K562 (cell line): ENCODE results near the gene NLRP6. TPM values are rescaled to one million over a fixed set of nuclear protein-coding genes. Genes with fewer than 3 reads are reported as not detected.

Source experiments
- ATAC-seq: fragments of 200-7000 bp; cut with Tn5 transposase; 3 replicates; pipeline ENCODE4 v1.9.1; 2020; ENCODE audit warnings: moderate library complexity
- BruUV-seq: library from RNA; stranded (reverse); fragments of 400-500 nt; replicated peaks from 2 replicates; lab custom pipeline; 2021; lab: Mats Ljungman, UMichigan
- CTCF ChIA-PET: fragments of 300-600 bp; formaldehyde crosslinking; extraction: SDS; loops from one replicate; lab custom pipeline; 2021; ENCODE audit warnings: low intra/inter-chr PET ratio; lab: Yijun Ruan, JAX
- POLR2A ChIA-PET: fragments of 300-600, 350-650 bp; sonication (Branson Sonifier 250); formaldehyde crosslinking; extraction: SDS; loops from one replicate; lab custom pipeline; 2021; ENCODE audit warnings: antibody characterized with exemption, inconsistent platforms; lab: Yijun Ruan, JAX
- DNase-seq, 4 experiments: peaks; one replicate each; pipeline versions ENCODE4 v3.0.0 to v3.0.0-alpha.2; 2011 to 2018; ENCODE audit warnings: low spot score in 3 of 4, mixed read lengths in 3 of 4; ENCODE audit errors: extremely low read depth in 1 of 4
- FAIRE-seq: peaks from 2 replicates; lab custom pipeline; 2011; peaks lifted over from hg19 to GRCh38; lab: Jason Lieb, UNC
- H2AFZ ChIP-seq: 2 replicates; pipeline ENCODE4 v1.6.0; 2011; ENCODE audit warnings: low read depth, low read length, control low read depth, inconsistent platforms
- H3K27ac ChIP-seq: fragments of 200-600 bp; 3 replicates; pipeline ENCODE4 v1.8.0; 2011; ENCODE audit warnings: low read depth, mild to moderate bottlenecking, control low read depth, inconsistent platforms, low read length, moderate library complexity, mixed read lengths; ENCODE audit errors: extremely low read depth
- H3K27me3 ChIP-seq, 2 experiments: fragments of 300-600 bp in 1 of 2; 2 replicates in 1 of 2; 3 replicates in 1 of 2; pipeline versions ENCODE4 v1.6.0 to v1.8.0; 2011; ENCODE audit warnings: inconsistent platforms in 2 of 2, low read length in 2 of 2, mild to moderate bottlenecking in 1 of 2, mixed read lengths in 1 of 2, moderate library complexity in 1 of 2; ENCODE audit not compliant: control insufficient read depth in 2 of 2, insufficient read depth in 2 of 2
- H3K36me3 ChIP-seq: fragments of 300-600 bp; 3 replicates; pipeline ENCODE4 v1.8.0; 2011; ENCODE audit warnings: mild to moderate bottlenecking, low read length, inconsistent platforms; ENCODE audit not compliant: control insufficient read depth, insufficient read depth
- H3K4me1 ChIP-seq, 2 experiments: fragments of 200-600 bp in 1 of 2; replicated peaks in 1 of 2; 2 replicates in 1 of 2; 3 replicates in 1 of 2; pipeline versions ENCODE4 v1.5.1 to v1.8.0; 2011; ENCODE audit warnings: inconsistent platforms in 2 of 2, low read length in 2 of 2, mild to moderate bottlenecking in 1 of 2, mixed read lengths in 1 of 2, moderate library complexity in 1 of 2; ENCODE audit not compliant: control insufficient read depth in 2 of 2, insufficient read depth in 2 of 2
- H3K4me2 ChIP-seq: 2 replicates; pipeline ENCODE4 v1.6.1; 2011; ENCODE audit warnings: low read length, control low read depth, inconsistent platforms, mixed read lengths; ENCODE audit not compliant: insufficient read depth
- H3K4me3 ChIP-seq: fragments of 200-600 bp; sonication (generic), shearing (Covaris generic); 2 replicates; pipeline ENCODE4 v1.5.1; 2016; ENCODE audit warnings: control low read depth, inconsistent platforms
- H3K79me2 ChIP-seq: fragments of 200-600 bp; 3 replicates; pipeline ENCODE4 v1.8.0; 2011; ENCODE audit warnings: low read length, inconsistent platforms; ENCODE audit not compliant: control insufficient read depth, insufficient read depth
- H3K9ac ChIP-seq, 2 experiments: 2 replicates each; pipeline versions ENCODE4 v1.6.0 to v1.6.1; 2011; ENCODE audit warnings: low read depth in 2 of 2, low read length in 2 of 2, control low read depth in 1 of 2, inconsistent platforms in 1 of 2, mild to moderate bottlenecking in 1 of 2, mixed read lengths in 1 of 2; ENCODE audit not compliant: insufficient read depth in 1 of 2
- H3K9me1 ChIP-seq: one replicate; pipeline ENCODE4 v1.6.0; 2011; ENCODE audit warnings: inconsistent platforms, mild to moderate bottlenecking, low read length, moderate library complexity; ENCODE audit not compliant: control insufficient read depth, insufficient read depth
- H3K9me3 ChIP-seq: replicated peaks from 2 replicates; pipeline ENCODE4 v1.5.1; 2011; ENCODE audit warnings: low read depth, low read length, inconsistent platforms; ENCODE audit not compliant: control insufficient read depth, insufficient read depth
- H4K20me1 ChIP-seq: replicated peaks from 2 replicates; pipeline ENCODE4 v1.6.1; 2011; ENCODE audit warnings: low read length, inconsistent platforms, mixed read lengths; ENCODE audit not compliant: control insufficient read depth, insufficient read depth
- KDM2B ChIP-seq: fragments of 250-450 bp; sonication (Bioruptor Pico); IDR thresholded peaks from 2 replicates; pipeline ENCODE4 v1.8.0; 2021; ENCODE audit warnings: mild to moderate bottlenecking, moderate library complexity
- REST ChIP-seq, 2 experiments: fragments of 450-650 bp; formaldehyde crosslinking in 1 of 2; IDR thresholded peaks; 2 replicates each; pipeline versions ENCODE4 v1.4.0 to v1.6.1; 2014 to 2020; ENCODE audit warnings: mild to moderate bottlenecking in 2 of 2, borderline replicate concordance in 1 of 2, low read depth in 1 of 2
- WGBS: fragments of 100-300 bp; shearing (Covaris generic); methylation state at CpG from one replicate; pipeline ENCODE4 v1.1.6; 2016; ENCODE audit warnings: low coverage, mixed read lengths; ENCODE audit not compliant: insufficient coverage; ENCODE audit errors: missing lambda C conversion rate; 5-methylcytosine and 5-hydroxymethylcytosine counted together
- in situ Hi-C: fragments of 300-500 bp; cut with MboI; formaldehyde crosslinking; loops from 4 replicates; pipeline ENCODE4 v1.15.0; 2018; ENCODE audit warnings: inconsistent platforms, mixed read lengths
- intact Hi-C: fragments of 100-400 bp; cut with micrococcal nuclease; formaldehyde crosslinking; loops from 2 replicates; pipeline ENCODE4 v1.14.2; 2022
- polyA plus RNA-seq, 8 experiments: library from polyadenylated mRNA; depleted of rRNA in 4 of 8; stranded (reverse) in 5 of 8; unstranded in 3 of 8; fragments of >200 nt; fragmentation: Nextera tagmentation in 2 of 8; fragmentation: Illumina TruSeq in 1 of 8; extraction: Ambion mirVana in 2 of 8; extraction: Trizol in 1 of 8; gene quantifications; 2 replicates each; pipeline versions ENCODE4 v1.2.1 to v1.2.3, GENCODE V29; 2011 to 2014; ENCODE audit warnings: inconsistent platforms in 1 of 8, missing spikeins in 1 of 8
- total RNA-seq, 7 experiments: library from RNA; depleted of rRNA in 6 of 7; stranded (reverse); fragments of >200 nt in 6 of 7; fragmentation: Illumina TruSeq in 2 of 7; extraction: Trizol in 2 of 7; gene quantifications; 2 replicates each; pipeline versions ENCODE4 v1.2.1 to v1.2.3, GENCODE V29; 2011 to 2021; ENCODE audit warnings: low replicate concordance in 1 of 7
- TF ChIP-seq, protein P1 (sequence below): fragments of 450-650 bp; IDR thresholded peaks from 2 replicates; pipeline ENCODE4 v1.6.1; 2017; ENCODE audit warnings: antibody characterized with exemption, mild to moderate bottlenecking
- TF ChIP-seq, protein P2 (sequence below): sonication (generic); formaldehyde crosslinking; IDR thresholded peaks from 2 replicates; pipeline ENCODE4 v1.8.0; 2022; ENCODE audit warnings: mild to moderate bottlenecking, missing genetic modification reagents, borderline replicate concordance

The NLRP6 gene
- total and polyA plus RNA-seq, 9 of the 15 experiments (the other 6 are each of a cell fraction or from before 2014, with no cell fraction given), result 0.03 to 0.18 (median 0.15) TPM; not detected in 5

DNA sequence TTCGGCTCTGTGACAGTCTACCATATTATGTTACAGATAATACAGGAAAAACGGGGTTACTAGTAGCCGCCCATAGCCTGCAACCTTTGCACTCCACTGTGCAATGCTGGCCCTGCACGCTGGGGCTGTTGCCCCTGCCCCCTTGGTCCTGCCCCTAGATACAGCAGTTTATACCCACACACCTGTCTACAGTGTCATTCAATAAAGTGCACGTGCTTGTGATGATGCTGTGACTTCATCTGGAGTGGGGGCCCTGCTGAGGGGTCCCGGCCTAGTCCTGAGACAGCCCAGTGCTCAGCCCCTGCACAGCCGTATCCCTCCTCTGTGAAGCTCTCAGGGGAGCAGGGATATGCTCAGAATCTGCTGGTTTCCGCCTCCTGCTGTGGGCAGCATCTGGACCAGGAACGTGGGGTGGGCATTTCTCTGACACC is 36.9 kb downstream of the NLRP6 start (continued):
- TF ChIP-seq, protein P1, sequence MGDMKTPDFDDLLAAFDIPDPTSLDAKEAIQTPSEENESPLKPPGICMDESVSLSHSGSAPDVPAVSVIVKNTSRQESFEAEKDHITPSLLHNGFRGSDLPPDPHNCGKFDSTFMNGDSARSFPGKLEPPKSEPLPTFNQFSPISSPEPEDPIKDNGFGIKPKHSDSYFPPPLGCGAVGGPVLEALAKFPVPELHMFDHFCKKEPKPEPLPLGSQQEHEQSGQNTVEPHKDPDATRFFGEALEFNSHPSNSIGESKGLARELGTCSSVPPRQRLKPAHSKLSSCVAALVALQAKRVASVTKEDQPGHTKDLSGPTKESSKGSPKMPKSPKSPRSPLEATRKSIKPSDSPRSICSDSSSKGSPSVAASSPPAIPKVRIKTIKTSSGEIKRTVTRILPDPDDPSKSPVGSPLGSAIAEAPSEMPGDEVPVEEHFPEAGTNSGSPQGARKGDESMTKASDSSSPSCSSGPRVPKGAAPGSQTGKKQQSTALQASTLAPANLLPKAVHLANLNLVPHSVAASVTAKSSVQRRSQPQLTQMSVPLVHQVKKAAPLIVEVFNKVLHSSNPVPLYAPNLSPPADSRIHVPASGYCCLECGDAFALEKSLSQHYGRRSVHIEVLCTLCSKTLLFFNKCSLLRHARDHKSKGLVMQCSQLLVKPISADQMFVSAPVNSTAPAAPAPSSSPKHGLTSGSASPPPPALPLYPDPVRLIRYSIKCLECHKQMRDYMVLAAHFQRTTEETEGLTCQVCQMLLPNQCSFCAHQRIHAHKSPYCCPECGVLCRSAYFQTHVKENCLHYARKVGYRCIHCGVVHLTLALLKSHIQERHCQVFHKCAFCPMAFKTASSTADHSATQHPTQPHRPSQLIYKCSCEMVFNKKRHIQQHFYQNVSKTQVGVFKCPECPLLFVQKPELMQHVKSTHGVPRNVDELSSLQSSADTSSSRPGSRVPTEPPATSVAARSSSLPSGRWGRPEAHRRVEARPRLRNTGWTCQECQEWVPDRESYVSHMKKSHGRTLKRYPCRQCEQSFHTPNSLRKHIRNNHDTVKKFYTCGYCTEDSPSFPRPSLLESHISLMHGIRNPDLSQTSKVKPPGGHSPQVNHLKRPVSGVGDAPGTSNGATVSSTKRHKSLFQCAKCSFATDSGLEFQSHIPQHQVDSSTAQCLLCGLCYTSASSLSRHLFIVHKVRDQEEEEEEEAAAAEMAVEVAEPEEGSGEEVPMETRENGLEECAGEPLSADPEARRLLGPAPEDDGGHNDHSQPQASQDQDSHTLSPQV, result no peak

DNA sequence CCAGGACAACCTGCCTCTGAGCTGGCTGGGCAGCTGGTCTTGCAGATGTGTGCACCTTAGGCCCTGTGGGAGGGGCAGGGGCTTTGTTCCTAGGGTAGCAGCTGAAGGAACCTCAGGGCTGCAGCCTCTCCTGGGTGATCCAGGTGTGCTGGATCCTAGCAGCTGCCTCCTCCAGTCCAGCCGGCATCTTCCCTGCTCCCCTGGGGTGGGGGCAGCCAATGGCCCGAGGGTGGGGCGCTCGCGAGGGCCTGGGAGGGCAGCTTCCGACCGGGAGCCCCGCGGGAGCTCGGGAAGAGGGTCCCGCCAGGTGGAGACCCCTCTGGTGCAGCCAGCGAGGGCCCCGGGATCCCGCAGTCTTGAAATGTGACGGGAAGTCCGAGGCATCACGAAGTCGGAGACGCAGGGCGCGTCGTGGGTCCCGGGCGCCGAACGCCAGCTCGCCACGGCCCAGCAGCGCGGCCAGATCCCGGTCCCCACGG is 37.3 kb downstream of the NLRP6 start:
- intact Hi-C loops, result no loop called here
- Histone ChIP-seq H3K4me2 (peak overlapping the region; percentile 95), H3K9me1 (no peaks in the 10 kb centered on the region), H2AFZ (no peak overlapping the region), H3K4me1 (peaks cover 26 to 49% of the 10 kb centered on the region in 2 experiments), H3K36me3 (peaks cover 29% of the 10 kb centered on the region; the same call in 1 of the 3 replicates), H3K9me3 (no peaks in the 10 kb centered on the region), H3K4me3 (peak overlapping the region; percentile 69), H3K27me3 (no peaks in the 10 kb centered on the region), H3K27ac (peak overlapping the region; percentile 87), H4K20me1 (peaks cover 5% of the 10 kb centered on the region; the same call in 1 of the 2 replicates), H3K79me2 (peaks cover 80% of the 10 kb centered on the region), H3K9ac (peak overlapping the region; percentile 82 to 98)
- ChIA-PET POLR2A (interaction anchor here (0.6 to 1.0 kb wide), 5 partner anchors 9 to 55 kb away, joined by 3 to 4 read pairs (median 3); no protein-coding TSS in a partner anchor), CTCF (no interaction called here)
- FAIRE-seq (no peak), ATAC-seq (no peak), DNase-seq (no peak)
- WGBS, result 0% methylated on average over 25 of the region's 32 CpGs
- in situ Hi-C loops, result no loop called here
- BruUV-seq, result no TSS peak
- TF ChIP-seq KDM2B, result no peak
- TF ChIP-seq REST (IDR thresholded peaks at IDR 0.05; ENCODE audit: borderline replicate concordance), result no peak
- TF ChIP-seq REST (CRISPR knock-in tag; IDR thresholded peaks at IDR 0.05; ENCODE audit: low read depth), result peak; percentile 17; the same call in 1 of the 2 replicates
- TF ChIP-seq, protein P2, sequence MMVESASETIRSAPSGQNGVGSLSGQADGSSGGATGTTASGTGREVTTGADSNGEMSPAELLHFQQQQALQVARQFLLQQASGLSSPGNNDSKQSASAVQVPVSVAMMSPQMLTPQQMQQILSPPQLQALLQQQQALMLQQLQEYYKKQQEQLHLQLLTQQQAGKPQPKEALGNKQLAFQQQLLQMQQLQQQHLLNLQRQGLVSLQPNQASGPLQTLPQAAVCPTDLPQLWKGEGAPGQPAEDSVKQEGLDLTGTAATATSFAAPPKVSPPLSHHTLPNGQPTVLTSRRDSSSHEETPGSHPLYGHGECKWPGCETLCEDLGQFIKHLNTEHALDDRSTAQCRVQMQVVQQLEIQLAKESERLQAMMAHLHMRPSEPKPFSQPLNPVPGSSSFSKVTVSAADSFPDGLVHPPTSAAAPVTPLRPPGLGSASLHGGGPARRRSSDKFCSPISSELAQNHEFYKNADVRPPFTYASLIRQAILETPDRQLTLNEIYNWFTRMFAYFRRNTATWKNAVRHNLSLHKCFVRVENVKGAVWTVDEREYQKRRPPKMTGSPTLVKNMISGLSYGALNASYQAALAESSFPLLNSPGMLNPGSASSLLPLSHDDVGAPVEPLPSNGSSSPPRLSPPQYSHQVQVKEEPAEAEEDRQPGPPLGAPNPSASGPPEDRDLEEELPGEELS (CRISPR knock-in tag), result 0 out of 2 replicates have a peak, but pooled peaks have one; percentile 26
